Esophagus squamous epithelium (tissue), 5 donors: Measurements from ENCODE around the gene OPHN1. TPM values are rescaled to one million over a fixed set of nuclear protein-coding genes. Genes with fewer than 3 reads are reported as not detected.
"Not testable (repeated sequence)": the region's sequence is repeated elsewhere in the genome, so short reads cannot be mapped to it uniquely, and the experiment has no call there.

Experiments used
- DNase-seq: peaks from one replicate; lab custom pipeline; 2025; lab: John Stamatoyannopoulos, UW
- H3K27ac ChIP-seq, 4 donors: fragments of 200-600 bp; sonication (generic); one replicate each; pipeline ENCODE4 v1.5.1; 2016 to 2019; ENCODE audit warnings: mild to moderate bottlenecking in 1 of 4
- H3K27me3 ChIP-seq, 4 donors: fragments of 200-600 bp; sonication (generic); 1 replicate in 3 of 4; 2 replicates in 1 of 4; pipeline versions ENCODE4 v1.5.1 to v1.6.0; 2017 to 2021; ENCODE audit warnings: antibody characterized with exemption in 1 of 4
- H3K36me3 ChIP-seq, 3 donors: fragments of 200-600 bp; sonication (generic); one replicate each; pipeline ENCODE4 v1.5.1; 2016 to 2019
- H3K4me1 ChIP-seq, 3 donors: fragments of 200-600 bp; sonication (generic); one replicate each; pipeline ENCODE4 v1.5.1; 2017 to 2019
- H3K4me3 ChIP-seq, 4 donors: fragments of 200-600 bp; sonication (generic); 1 replicate in 3 of 4; 2 replicates in 1 of 4; pipeline ENCODE4 v1.5.1; 2016 to 2019; ENCODE audit warnings: mild to moderate bottlenecking in 2 of 4, moderate library complexity in 1 of 4
- H3K9me3 ChIP-seq, 3 donors: fragments of 200-600 bp; sonication (generic); one replicate each; pipeline ENCODE4 v1.5.1; 2016 to 2019
- POLR2A ChIP-seq, 4 donors: fragments of 450-650 bp; IDR thresholded peaks; one replicate each; pipeline ENCODE4 v1.6.1; 2017; ENCODE audit warnings: antibody characterized with exemption in 4 of 4, mild to moderate bottlenecking in 4 of 4, moderate library complexity in 3 of 4
- WGBS, 2 donors: methylation state at CpG; one replicate each; pipeline ENCODE4 v1.1.5; 2018; 5-methylcytosine and 5-hydroxymethylcytosine counted together
- intact Hi-C: fragments of 100-400 bp; cut with DNase I; formaldehyde crosslinking; loops from one replicate; pipeline ENCODE4 v1.15.0; 2022
- total RNA-seq, 4 donors: library from RNA; depleted of rRNA; stranded (reverse); fragments of >200 nt; gene quantifications; one replicate each; pipeline ENCODE4 v1.1.0, GENCODE V29; 2016
- TF ChIP-seq, protein P1 (sequence below), 6 experiments: fragments of 450-650 bp in 4 of 6; fragments of 200-600 bp in 2 of 6; sonication (generic) in 2 of 6; IDR thresholded peaks; one replicate each; pipeline ENCODE4 v1.5.1; 2016 to 2019; ENCODE audit warnings: antibody characterized with exemption in 6 of 6, mild to moderate bottlenecking in 4 of 6, moderate library complexity in 4 of 6
- donor health status: DM: yes; HTN: yes; CAD: no.

Gene OPHN1
- total RNA-seq, 4 donors from 2014 or later: 2.6 to 6.5 (median 4.4) TPM

DNA sequence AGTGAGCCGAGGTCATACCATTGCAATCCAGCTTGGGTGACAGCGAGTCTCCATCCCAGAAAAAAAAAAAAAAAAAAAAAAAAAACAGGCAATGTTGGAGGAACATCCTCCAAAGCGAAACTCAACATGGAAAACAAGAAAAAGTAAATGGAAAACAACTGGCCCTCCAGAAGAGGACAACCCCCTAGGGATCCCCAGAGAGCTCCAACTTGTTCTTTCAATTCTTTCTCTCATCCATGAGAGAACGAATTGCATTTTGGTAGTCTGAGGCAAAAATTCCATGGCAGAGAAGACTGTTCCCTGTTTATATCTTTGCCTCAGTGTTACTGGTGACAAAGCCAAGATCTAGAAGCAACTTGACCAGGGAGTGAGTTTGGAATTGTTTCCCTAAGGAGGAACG, 49.8 kb downstream of the OPHN1 start:
- H3K27me3 ChIP-seq: no peaks in the 10 kb centered on the region
- 55 to 82% methylated on average over 4 of the region's 5 CpGs for WGBS, 2 donors
- DNase-seq: no peak
- H3K4me1 ChIP-seq: no peaks in the 10 kb centered on the region
- no peaks in the 10 kb centered on the region for H3K36me3 ChIP-seq
- no peak for TF ChIP-seq POLR2A (IDR thresholded peaks at IDR 0.05)
- TF ChIP-seq, protein P1, sequence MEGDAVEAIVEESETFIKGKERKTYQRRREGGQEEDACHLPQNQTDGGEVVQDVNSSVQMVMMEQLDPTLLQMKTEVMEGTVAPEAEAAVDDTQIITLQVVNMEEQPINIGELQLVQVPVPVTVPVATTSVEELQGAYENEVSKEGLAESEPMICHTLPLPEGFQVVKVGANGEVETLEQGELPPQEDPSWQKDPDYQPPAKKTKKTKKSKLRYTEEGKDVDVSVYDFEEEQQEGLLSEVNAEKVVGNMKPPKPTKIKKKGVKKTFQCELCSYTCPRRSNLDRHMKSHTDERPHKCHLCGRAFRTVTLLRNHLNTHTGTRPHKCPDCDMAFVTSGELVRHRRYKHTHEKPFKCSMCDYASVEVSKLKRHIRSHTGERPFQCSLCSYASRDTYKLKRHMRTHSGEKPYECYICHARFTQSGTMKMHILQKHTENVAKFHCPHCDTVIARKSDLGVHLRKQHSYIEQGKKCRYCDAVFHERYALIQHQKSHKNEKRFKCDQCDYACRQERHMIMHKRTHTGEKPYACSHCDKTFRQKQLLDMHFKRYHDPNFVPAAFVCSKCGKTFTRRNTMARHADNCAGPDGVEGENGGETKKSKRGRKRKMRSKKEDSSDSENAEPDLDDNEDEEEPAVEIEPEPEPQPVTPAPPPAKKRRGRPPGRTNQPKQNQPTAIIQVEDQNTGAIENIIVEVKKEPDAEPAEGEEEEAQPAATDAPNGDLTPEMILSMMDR (IDR thresholded peaks at IDR 0.05): no peak
- no peak overlapping the region for H3K4me3 ChIP-seq
- H3K27ac ChIP-seq: no peak overlapping the region
- no peaks in the 10 kb centered on the region for H3K9me3 ChIP-seq
- intact Hi-C loops: no loop called here

DNA sequence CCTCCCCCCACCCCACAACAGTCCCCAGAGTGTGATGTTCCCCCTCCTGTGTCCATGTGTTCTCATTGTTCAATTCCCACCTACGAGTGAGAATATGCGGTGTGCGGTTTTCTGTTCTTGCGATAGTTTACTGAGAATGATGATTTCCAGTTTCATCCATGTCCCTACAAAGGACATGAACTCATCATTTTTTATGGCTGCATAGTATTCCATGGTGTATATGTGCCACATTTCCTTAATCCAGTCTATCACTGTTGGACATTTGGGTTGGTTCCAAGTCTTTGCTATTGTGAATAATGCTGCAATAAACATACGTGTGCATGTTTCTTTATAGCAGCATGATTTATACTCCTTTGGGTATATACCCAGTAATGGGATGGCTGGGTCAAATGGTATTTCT, 55.7 kb downstream of the OPHN1 start:
- intact Hi-C loops, H3K27me3 ChIP-seq, H3K27ac ChIP-seq, H3K4me3 ChIP-seq, DNase-seq, H3K36me3 ChIP-seq, H3K9me3 ChIP-seq, H3K4me1 ChIP-seq: not testable (repeated sequence)
- WGBS, 2 donors: 95 to 100% methylated on average over 3 to 5 of the region's 5 CpGs

DNA sequence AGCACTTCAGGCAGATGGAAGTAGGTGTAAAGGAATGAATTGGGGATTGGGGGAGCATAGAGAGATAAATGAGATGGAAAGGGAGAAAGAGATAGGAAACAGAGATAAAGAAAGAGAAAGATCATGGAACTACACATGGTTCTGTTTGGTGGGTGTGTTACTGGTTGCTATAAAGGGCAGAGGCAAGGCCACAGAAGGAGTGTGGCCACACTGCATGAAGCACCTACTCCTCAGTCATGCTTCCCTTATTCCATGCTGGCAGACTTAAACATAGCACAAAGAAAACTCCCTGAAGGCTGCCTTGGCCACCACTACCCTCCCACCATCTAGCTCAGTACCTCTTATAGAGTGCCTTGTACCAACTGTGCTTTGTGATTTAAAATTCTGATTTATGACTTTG, 56.9 kb downstream of the OPHN1 start:
- Histone ChIP-seq H3K27me3 (no peaks in the 10 kb centered on the region), H3K9me3 (no peaks in the 10 kb centered on the region), H3K27ac (no peak overlapping the region), H3K4me1 (no peaks in the 10 kb centered on the region), H3K4me3 (no peak overlapping the region), H3K36me3 (no peaks in the 10 kb centered on the region)
- intact Hi-C loops: no loop called here
- no peak for DNase-seq
- TF ChIP-seq POLR2A (IDR thresholded peaks at IDR 0.05): no peak
- TF ChIP-seq, protein P1 (IDR thresholded peaks at IDR 0.05): no peak

DNA sequence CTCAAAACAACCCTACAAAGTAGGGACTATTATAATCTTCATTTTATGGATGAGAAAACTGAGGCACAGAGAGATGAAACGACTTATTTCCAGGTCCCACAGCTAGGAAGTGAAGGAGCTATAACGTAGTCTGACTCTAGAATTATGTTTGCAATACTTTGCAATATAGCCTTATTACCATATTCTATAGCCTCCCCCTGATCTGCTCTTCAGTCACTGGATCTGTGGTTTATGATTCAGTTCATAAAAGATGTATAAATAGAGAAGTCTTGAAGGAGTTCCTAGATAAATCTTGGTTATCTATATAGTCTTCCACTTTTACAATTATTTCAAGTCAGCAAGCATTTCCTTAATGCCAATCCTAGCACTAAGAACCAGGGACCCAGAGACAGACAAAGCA, 57.5 kb downstream of the OPHN1 start:
- Histone ChIP-seq H3K9me3 (no peaks in the 10 kb centered on the region), H3K36me3 (no peaks in the 10 kb centered on the region), H3K27me3 (no peaks in the 10 kb centered on the region), H3K27ac (no peak overlapping the region), H3K4me3 (no peak overlapping the region), H3K4me1 (no peaks in the 10 kb centered on the region)
- WGBS, 2 donors: 57 to 77% methylated on average over 2 of the region's 2 CpGs
- DNase-seq: no peak
- intact Hi-C loops: no loop called here
- no peak for TF ChIP-seq POLR2A (IDR thresholded peaks at IDR 0.05)
- TF ChIP-seq, protein P1 (IDR thresholded peaks at IDR 0.05): no peak

DNA sequence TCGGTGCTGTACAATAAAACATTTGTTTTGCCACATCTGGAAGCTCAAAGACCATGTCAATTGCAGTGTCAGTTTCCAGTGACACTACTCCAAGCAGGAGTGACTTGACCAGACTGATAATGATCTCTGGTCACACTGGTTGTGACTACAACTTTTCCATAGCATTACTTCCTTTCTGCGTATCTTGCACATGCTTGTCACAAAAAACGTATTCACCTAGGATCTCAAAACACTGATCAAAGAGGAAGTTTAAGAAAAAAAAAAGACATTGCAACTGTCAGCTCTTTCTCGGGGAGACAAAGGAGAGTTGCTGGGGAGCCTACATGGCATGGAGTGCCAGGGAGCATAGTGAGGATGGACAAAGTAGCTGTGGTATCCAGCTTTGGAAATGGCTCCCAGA, 60.6 kb downstream of the OPHN1 start:
- no peak for DNase-seq
- intact Hi-C loops: no loop called here
- peaks cover 0 to 10% (median 0%) of the 10 kb centered on the region in 3 donors for H3K9me3 ChIP-seq
- TF ChIP-seq, protein P1 (IDR thresholded peaks at IDR 0.05): no peak
- TF ChIP-seq POLR2A (IDR thresholded peaks at IDR 0.05): no peak
- H3K4me3 ChIP-seq: no peak overlapping the region
- no peaks in the 10 kb centered on the region for H3K36me3 ChIP-seq
- WGBS, 2 donors: 71 to 79% methylated on average over 3 to 4 of the region's 4 CpGs
- no peaks in the 10 kb centered on the region for H3K27me3 ChIP-seq
- H3K4me1 ChIP-seq: no peaks in the 10 kb centered on the region
- H3K27ac ChIP-seq: no peak overlapping the region

DNA sequence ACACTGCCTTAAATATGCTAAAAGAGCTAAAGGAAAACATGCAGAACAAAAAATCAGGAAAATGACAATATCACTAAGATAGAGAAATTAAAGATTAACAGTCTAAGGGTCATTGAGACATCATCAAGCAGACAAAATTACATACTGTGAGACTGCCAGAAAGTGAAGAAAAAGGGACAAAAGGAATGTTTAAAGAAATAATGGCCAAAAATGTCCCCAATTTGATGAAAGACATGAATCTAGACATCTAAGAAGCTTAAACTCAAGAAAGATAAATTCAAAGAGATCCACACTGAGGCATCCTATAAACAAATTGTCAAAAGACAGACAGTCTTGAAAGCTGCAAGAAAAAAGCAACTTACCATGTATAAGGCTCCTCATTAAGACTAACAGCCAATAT, 63.7 kb downstream of the OPHN1 start:
- intact Hi-C loops: no loop called here

More for the DNA sequence above, 63.7 kb downstream of the OPHN1 start:
- Histone ChIP-seq H3K27ac (no peak overlapping the region), H3K27me3 (no peaks in the 10 kb centered on the region), H3K4me3 (no peak overlapping the region), H3K36me3 (no peaks in the 10 kb centered on the region), H3K9me3 (peaks cover 0 to 10% (median 0%) of the 10 kb centered on the region in 3 donors), H3K4me1 (no peaks in the 10 kb centered on the region)
- DNase-seq: no peak
- TF ChIP-seq, protein P1 (IDR thresholded peaks at IDR 0.05): no peak
- no peak for TF ChIP-seq POLR2A (IDR thresholded peaks at IDR 0.05)
